Astrocyte (in vitro differentiated cells and primary cell): ENCODE results near the gene PRODH2. TPM values are rescaled to one million over a fixed set of nuclear protein-coding genes. Genes with fewer than 3 reads are reported as not detected.

Source experiments
- DNase-seq: peaks from one replicate; pipeline ENCODE4 v3.0.0-alpha.2; 2010; ENCODE audit warnings: low read depth
- FAIRE-seq: peaks from 2 replicates; lab custom pipeline; 2011; peaks lifted over from hg19 to GRCh38; lab: Jason Lieb, UNC
- H2AFZ ChIP-seq: 2 replicates; pipeline ENCODE4 v1.6.0; 2012; ENCODE audit warnings: low read depth, low read length, inconsistent platforms
- H3K27ac ChIP-seq: 2 replicates; pipeline ENCODE4 v1.5.1; 2011; ENCODE audit warnings: low read depth, low read length, inconsistent platforms
- H3K27me3 ChIP-seq: 2 replicates; pipeline ENCODE4 v1.6.0; 2011; ENCODE audit warnings: low read length, inconsistent platforms; ENCODE audit not compliant: insufficient read depth
- H3K36me3 ChIP-seq: 2 replicates; pipeline ENCODE4 v1.5.1; 2011; ENCODE audit warnings: low read length, inconsistent platforms; ENCODE audit not compliant: insufficient read depth
- H3K4me1 ChIP-seq: 2 replicates; pipeline ENCODE4 v1.5.1; 2011; ENCODE audit warnings: low read length, inconsistent platforms; ENCODE audit not compliant: insufficient read depth
- H3K4me2 ChIP-seq: 2 replicates; pipeline ENCODE4 v1.6.0; 2012; ENCODE audit warnings: low read length, inconsistent platforms
- H3K4me3 ChIP-seq: 2 replicates; pipeline ENCODE4 v1.5.1; 2011; ENCODE audit warnings: low read depth, mild to moderate bottlenecking, low read length, inconsistent platforms; ENCODE audit not compliant: insufficient read depth
- H3K79me2 ChIP-seq: 2 replicates; pipeline ENCODE4 v1.6.0; 2012; ENCODE audit warnings: mild to moderate bottlenecking, low read length, inconsistent platforms; ENCODE audit not compliant: insufficient read depth
- H3K9ac ChIP-seq: 2 replicates; pipeline ENCODE4 v1.6.0; 2012; ENCODE audit warnings: mild to moderate bottlenecking, low read length, inconsistent platforms
- H3K9me3 ChIP-seq: 2 replicates; pipeline ENCODE4 v1.5.1; 2012; ENCODE audit warnings: low read depth, mild to moderate bottlenecking, low read length, inconsistent platforms; ENCODE audit not compliant: insufficient read depth
- H4K20me1 ChIP-seq: 2 replicates; pipeline ENCODE4 v1.6.0; 2012; ENCODE audit warnings: low read length, inconsistent platforms; ENCODE audit not compliant: insufficient read depth
- H3K27ac Mint-ChIP-seq: one replicate; pipeline ENCODE4 v1.8.0; 2021; ENCODE audit warnings: mild to moderate bottlenecking, mixed read lengths; ENCODE audit not compliant: unreplicated experiment
- H3K27me3 Mint-ChIP-seq: one replicate; pipeline ENCODE4 v1.8.0; 2021; ENCODE audit warnings: low read depth, mixed read lengths; ENCODE audit not compliant: unreplicated experiment
- H3K36me3 Mint-ChIP-seq: one replicate; pipeline ENCODE4 v1.8.0; 2021; ENCODE audit warnings: low read depth, mixed read lengths; ENCODE audit not compliant: unreplicated experiment
- H3K4me1 Mint-ChIP-seq: one replicate; pipeline ENCODE4 v1.8.0; 2021; ENCODE audit warnings: low read depth, mixed read lengths; ENCODE audit not compliant: unreplicated experiment
- H3K4me3 Mint-ChIP-seq: one replicate; pipeline ENCODE4 v1.8.0; 2021; ENCODE audit warnings: mild to moderate bottlenecking, moderate library complexity, mixed read lengths; ENCODE audit not compliant: unreplicated experiment
- H3K9me3 Mint-ChIP-seq: one replicate; pipeline ENCODE4 v1.8.0; 2021; ENCODE audit warnings: mild to moderate bottlenecking, mixed read lengths; ENCODE audit not compliant: unreplicated experiment
- CTCF ChIP-seq: IDR thresholded peaks from 2 replicates; pipeline ENCODE4 v1.5.1; 2011; ENCODE audit warnings: low read depth, mild to moderate bottlenecking, inconsistent platforms, low read length, moderate library complexity; ENCODE audit not compliant: insufficient read depth
- EZH2 ChIP-seq: IDR thresholded peaks from 2 replicates; pipeline ENCODE4 v1.6.1; 2012; ENCODE audit warnings: mild to moderate bottlenecking, low read length, inconsistent platforms; ENCODE audit not compliant: insufficient read depth
- total RNA-seq: library from RNA; stranded (reverse); gene quantifications from 2 replicates; pipeline ENCODE4 v1.2.1, GENCODE V29; 2021

PRODH2 gene
- total RNA-seq, 1 donor from 2014 or later: not detected

GRCh38 chr19:35755131-35755549, 57.5 kb downstream of the PRODH2 start:
- no peak overlapping the region for H2AFZ ChIP-seq
- Mint-ChIP-seq H3K4me1 (peaks cover 17% of the 10 kb centered on the region), H3K9me3 (no peaks in the 10 kb centered on the region), H3K27me3 (peaks cover 2% of the 10 kb centered on the region), H3K4me3 (no peak overlapping the region), H3K27ac (no peak overlapping the region), H3K36me3 (peaks cover 20% of the 10 kb centered on the region)
- peaks cover 5% of the 10 kb centered on the region for H3K36me3 ChIP-seq
- DNase-seq: no peak
- H3K4me1 ChIP-seq: peaks cover 35% of the 10 kb centered on the region
- H4K20me1 ChIP-seq: peaks cover 20% of the 10 kb centered on the region
- no peak for FAIRE-seq
- H3K27me3 ChIP-seq: no peaks in the 10 kb centered on the region
- H3K4me3 ChIP-seq: peak overlapping the region; percentile 5
- peak overlapping the region; percentile 99 for H3K27ac ChIP-seq
- H3K4me2 ChIP-seq: peak overlapping the region; percentile 96
- H3K79me2 ChIP-seq: peaks cover 41% of the 10 kb centered on the region
- TF ChIP-seq EZH2 (no peak), CTCF (no peak)
- no peaks in the 10 kb centered on the region for H3K9me3 ChIP-seq
- H3K9ac ChIP-seq: peak overlapping the region; percentile 99

GRCh38 chr19:35754370-35755130, 58.1 kb downstream of the PRODH2 start:
- Histone ChIP-seq H3K4me2 (peak overlapping the region; percentile 96), H3K9me3 (no peaks in the 10 kb centered on the region), H2AFZ (no peak overlapping the region), H3K27ac (no peak overlapping the region), H3K79me2 (peaks cover 41% of the 10 kb centered on the region), H4K20me1 (peaks cover 21% of the 10 kb centered on the region), H3K36me3 (peaks cover 5% of the 10 kb centered on the region), H3K9ac (no peak overlapping the region), H3K27me3 (no peaks in the 10 kb centered on the region), H3K4me3 (no peak overlapping the region), H3K4me1 (peaks cover 35% of the 10 kb centered on the region)
- FAIRE-seq (no peak), DNase-seq (no peak)
- Mint-ChIP-seq H3K4me3 (no peak overlapping the region), H3K9me3 (no peaks in the 10 kb centered on the region), H3K4me1 (peaks cover 22% of the 10 kb centered on the region), H3K27ac (no peak overlapping the region), H3K36me3 (peaks cover 18% of the 10 kb centered on the region), H3K27me3 (peaks cover 2% of the 10 kb centered on the region)
- TF ChIP-seq EZH2 (no peak), CTCF (no peak)
